GM04504 (cell line): ENCODE results near the gene TM9SF3.
"Not testable (repeated sequence)": the region's sequence is repeated elsewhere in the genome, so short reads cannot be mapped to it uniquely, and the experiment has no call there.

Source experiments
- DNase-seq: peaks from one replicate; pipeline ENCODE4 v3.0.0-alpha.2; 2012; ENCODE audit warnings: low read depth

Gene TM9SF3

DNA sequence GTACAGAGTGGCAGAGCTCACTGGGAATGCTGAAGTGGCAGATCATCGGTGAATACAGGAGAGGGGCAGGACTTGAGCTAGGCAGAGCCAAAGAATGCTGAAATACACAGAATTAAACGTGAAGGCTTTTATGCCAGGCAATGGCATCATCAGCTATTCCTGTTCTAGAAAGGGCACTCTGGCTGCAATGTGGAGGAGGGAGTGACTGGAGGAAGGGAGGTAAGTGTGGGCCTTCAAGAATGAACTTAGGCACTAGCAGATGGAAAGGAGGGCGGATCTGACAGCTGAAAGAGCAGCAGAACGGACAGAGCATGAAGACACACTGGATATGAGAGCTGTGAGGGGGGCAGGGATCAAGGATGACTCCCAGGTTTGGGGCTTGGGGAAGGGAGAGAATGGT, 12.0 kb upstream of the TM9SF3 start:
- DNase-seq: no peak

DNA sequence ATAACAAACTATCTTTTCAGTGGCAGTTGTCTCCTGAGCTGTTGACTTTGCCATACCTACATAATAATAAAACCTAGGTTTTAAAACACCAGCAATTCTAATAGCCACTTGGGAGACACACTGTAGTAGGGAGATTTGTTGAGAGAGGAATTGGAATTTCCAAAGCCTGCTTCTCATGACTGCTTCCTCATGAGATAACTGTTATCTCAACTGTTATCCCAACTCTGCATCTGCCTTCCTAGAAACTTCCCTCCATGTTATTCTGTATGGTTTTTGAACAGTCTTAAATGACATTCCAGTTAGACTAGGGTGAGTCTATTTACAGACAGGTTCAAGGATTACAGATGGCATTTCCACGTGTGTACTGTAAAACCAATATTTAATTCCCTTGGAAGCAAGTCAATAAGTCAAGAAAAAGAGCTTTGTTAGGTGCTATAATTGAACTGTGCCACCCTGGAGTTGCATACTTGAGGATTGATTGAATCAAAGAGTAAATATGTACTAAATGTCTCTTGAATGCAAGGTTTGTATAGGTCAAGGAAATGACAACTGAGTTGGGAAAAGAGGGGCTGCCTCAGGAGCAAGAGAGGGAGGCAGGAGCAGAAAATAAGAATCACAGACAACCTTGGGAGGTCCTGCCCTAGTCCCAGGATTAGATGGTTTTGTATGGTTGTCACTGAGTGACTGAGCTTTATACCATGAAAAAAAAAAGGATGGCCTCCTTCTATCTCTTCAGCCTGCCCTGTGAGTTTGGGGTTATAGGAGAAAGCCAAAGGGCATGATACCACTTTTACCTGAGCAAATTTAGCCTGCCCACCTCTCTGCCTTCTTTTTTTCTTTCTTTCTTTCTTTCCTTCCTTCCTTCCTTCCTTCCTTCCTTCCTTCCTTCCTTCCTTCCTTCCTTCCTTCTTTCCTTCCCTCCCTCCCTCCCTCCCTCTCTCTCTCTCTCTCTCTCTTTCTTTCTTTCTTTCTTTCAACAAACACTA, 9.9 kb upstream of the TM9SF3 start:
- DNase-seq: no peak

DNA sequence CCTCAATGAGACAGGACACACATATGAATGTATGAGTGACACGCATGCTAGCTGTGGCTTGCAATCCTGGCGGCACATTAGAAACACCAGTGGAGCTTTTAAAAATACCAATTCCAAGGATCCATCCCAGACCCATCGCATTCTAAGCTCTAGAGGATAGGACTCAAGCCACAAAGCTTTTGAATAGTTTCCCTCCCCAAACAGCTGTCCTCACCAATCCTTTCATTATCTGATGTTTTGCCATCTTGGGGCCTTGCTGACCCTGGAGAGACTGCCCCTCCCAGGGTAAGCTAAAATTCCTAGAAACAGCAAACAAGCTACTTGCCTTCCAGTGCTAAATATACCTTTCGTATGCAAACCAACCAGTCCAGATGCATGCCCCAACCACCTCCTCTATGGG, 8.9 kb upstream of the TM9SF3 start:
- DNase-seq: no peak

DNA sequence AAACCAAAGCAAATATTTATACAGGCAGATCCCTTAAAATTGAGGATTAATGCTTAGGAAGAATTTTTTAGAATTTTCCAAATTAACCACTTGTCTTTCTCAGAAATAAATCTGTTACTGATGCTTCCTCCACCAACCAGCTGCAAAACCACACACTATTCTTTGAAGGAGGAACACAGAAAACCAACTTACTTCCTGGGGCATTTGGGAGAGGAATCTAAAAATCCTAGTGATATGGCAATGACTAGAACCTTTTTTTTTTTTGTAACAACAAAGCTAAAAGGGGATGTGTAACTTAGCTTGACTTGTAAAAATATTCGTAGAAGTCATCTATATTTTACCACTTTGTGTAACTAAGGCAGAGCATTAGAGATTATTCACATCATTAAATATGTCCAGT, 5.1 kb upstream of the TM9SF3 start:
- no peak for DNase-seq

DNA sequence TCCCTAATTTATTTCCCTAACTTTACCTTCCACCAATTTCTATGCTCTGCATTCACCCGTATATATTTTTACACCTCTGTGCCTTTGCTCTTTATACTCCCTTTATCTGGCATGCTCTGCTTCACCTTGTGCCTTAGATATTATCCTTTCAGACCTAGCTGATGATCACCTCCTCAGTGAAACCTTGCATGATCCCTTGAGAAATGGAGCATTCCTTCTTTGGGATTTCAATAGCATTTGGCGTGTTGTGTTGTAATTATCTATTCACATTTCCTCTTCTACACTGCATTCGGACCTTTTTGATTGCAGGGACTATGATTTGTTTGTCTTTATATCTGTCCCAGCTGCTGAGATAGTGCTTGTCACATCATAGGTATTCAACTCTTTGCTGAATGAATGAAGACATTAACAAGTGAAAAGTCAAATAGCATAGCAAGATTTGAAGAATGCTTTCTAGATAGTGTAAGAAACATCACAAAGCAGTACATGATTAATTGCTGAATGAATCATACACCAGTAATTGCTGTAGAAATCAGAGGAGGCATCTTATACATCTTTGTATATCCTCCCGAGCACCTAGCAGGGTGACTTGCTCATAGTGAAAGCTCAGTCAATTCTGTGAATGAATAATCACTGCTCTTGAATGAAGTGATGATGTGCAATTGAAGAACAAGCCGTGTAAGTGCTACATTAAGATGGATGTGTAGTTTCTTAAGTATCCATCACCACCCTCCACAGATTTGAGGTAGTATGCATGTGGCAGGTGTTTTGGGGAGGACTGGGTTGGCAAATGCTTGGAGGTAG, 2.0 kb upstream of the TM9SF3 start:
- DNase-seq: no peak

DNA sequence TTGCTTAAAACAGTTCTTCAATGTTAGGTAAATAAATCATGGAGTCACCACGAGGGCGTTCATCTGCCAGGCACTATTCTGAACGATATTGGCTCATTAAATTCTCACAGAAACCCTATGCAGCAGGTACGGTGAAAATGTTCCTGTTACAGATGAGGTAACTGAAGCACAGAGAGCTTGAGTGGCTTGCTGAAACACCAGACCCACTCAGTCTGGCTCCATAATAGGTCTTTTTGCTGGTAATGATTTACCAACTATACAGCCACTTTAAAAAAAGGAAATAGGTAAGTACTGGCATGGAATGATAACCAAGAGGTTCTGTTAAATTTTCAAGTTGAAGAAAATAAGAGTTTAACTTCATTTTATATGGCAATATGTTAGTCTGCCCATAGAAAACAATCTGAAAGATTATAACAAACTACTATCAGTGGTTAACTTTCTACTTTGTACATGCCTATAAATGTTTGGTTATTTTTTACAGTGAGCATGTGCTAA, 1.3 kb upstream of the TM9SF3 start:
- DNase-seq: no peak

DNA sequence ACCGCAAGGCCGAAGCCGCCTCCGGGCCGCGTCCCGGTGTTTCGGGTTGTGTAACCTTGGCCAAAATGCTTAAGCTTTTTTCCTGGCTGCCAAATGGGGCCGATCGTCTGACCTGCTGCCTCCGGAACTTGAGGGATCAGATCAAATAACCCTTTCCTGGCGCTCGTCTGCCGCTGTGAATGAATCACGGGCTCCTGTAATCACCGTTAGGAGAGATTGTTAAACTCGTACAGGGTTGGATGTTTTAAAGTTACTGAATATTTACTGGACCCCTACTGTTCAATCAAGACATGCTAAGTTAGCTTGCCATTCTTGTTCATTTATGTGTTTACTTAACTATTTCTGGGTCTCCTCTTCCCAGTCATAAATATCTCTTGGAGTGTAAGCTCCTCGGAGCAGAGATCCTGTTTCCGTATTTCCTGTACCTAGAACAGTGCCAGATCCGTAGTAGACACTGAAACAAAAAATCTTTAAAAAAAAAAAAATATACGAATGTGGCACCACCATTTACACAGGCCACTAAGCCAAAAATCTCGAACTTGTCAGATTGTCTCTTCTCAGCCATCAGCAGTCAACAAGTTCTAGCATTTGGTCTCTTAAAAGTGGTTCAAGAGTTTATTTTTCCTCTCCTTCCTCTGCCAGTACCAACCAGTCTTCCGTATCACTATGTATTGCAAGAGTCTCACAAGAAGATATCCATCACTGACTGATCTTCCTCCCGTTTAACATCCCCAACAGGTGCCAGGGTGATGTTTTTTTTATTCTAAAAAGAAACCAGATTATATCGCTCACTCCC, 650 bp upstream of the TM9SF3 start:
- DNase-seq: peak; percentile 58

DNA sequence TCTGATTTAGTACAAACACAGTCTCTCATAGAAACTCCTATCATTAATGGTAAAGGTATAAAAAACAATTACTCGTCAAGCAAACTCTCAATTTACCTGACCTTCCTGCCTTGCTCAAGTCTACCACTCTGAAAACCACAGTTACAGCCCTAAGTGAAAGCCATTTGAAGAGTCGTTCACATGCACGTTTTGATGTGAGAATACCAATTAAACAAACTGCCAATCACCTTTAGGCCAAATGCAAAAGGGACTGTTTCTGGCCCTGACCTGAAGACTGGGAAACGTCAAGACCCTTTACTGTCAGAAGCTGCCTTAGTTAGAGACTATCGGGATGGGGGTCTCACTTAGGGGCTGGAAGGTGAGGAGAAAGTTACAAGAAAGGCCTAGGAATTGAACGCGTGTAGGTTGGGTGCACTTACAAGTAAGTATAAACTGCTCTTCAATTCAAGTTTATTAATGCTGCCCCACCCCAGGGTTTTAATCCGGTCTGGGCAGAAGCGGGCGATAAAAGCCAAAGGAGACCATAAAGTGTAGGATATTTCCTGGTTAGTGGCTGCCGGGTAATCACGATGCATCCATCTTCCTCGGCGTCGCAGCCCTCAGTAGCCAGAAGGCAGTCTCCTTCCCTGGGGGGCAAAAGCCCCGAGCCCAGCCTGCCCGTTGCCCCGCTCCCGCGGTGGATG, 935 bp downstream of the TM9SF3 start:
- no peak for DNase-seq

DNA sequence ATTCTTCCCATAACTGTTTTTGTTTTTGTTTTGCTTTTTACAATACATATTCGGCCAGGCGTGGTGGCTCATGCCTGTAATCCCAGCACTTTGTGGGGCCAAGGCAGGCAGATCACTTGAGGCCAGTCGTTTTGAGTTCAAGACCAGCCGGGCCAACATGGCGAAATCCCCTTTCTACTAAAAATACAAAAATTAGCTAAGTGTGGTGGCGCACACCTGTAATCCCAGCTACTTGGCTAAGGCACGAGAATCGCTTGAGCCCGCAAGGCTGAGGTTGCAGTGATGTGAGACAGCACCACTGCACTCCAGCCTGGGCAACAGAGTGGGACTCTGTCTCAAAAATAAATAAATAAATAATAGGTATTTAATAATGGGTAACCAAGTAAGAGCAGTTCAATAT, 2.3 kb downstream of the TM9SF3 start:
- no peak for DNase-seq

DNA sequence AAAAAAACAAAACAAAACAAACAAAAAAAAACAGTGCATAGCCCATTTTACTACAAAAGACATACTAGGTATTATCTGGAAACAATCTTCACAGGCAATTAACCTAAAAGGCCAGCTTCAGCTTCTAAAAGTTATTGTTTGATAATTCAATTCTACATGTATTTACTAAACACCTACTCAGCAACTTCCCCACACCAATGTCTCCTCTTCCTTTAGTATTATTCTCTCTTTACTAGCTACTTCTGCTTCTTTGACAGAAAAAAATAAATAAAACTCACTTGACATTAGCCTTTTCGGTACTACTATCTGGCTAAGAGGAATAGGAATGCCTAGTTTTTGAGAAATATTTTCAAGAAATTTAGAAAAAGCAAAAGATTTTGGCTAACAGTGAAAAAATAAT, 2.8 kb downstream of the TM9SF3 start:
- DNase-seq: no peak

DNA sequence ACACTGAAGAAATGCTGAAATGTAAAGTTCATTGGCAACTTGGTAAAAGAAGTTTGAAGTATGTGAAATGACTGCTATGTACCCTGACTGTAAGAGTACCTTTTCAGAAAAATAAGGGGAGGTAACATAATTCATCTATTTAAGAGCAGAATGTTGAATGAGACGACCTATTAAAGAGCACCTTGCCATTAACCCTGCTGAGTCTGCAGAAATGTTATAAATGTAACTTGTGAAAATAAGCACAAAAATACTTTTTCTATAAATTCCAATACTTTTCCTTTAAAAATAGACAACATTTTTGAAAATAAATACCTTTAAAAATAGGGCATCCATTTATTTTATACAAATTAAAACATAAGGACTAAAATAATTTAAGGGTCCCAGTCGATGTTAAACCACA, 7.7 kb downstream of the TM9SF3 start:
- DNase-seq: no peak

DNA sequence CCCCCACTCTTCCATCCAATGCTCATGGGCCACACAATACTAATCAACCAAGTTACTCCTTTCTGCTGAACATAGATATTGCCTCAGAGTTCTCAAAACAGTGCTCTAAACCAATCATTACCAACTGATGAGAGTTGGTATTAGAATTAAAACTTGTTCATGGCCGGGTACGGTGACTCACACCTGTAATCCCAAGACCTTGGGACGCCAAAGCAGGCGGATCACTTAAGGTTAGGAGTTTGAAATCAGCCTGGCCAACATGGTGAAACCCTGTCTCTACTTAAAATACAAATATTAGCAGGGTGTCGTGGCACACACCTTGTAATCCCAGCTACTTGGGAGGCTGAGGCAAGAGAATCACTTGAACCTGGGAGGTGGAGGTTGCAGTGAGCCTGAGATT, 8.2 kb downstream of the TM9SF3 start:
- no peak for DNase-seq

DNA sequence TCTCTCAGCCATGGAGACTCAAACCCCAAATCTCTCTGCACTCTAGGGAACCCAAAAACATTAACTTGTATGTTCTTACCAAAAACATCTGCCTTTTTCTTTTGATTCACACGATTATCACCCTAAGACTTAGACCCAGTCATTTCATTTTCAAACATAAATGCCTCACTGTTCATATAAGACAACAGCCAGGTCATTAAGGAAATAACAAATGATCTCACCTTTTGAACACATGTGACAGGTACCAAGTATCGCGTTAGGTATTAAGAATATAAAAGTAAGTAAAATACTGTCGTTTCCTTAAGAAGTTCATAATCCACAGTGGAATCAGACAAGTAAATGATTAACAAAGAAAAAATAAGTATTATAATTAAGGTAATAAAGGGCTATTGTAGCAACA, 8.8 kb downstream of the TM9SF3 start:
- DNase-seq: no peak

DNA sequence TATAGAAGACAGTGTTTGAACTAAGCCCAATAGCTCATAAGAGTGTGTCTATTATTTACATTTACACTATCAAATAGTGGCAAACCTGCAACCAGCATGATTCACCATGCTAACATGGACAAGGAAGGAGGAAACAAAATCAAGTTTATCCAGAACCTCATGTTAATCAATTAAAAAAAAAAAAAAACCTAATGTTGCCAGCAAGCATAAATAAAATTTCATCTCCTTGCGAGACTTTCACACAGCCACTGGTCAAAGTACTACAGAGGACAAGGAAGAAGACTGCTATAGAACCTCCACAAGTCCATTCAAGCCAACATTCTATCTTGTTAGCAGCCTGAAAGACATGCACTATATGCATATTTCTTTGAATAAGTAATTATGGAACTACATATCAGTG, 9.7 kb downstream of the TM9SF3 start:
- no peak for DNase-seq

DNA sequence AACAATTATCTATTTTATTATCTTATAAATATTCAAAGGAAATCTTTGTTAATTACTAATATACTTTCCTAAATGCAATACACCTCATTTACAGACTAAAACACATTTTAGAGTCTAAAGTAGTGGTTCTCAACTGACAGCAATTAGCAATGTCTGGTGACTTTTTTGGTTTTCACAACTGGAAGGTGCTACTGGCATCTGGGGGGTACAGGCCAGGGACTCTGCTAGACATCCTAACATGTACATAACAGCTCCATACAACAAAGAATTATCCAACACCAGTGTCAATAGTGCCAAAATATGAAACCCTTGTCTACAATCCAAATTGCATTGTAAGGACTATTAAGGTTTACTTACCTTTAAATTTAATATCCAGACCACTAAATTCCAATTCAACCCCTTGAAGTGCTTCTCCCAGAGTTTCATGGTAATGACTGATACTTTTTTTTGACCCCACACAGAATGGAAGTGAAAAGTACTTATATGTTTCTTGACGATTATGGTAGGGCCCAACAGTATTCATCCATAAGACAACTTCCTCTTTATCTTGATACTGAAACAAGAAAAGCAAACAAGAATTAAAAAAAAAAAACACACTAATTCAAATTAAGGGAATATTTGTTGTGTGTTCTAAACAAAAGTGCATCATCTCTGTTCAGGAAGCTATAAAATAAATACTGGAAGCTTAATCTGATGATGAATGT, 10.4 kb downstream of the TM9SF3 start:
- no peak for DNase-seq

DNA sequence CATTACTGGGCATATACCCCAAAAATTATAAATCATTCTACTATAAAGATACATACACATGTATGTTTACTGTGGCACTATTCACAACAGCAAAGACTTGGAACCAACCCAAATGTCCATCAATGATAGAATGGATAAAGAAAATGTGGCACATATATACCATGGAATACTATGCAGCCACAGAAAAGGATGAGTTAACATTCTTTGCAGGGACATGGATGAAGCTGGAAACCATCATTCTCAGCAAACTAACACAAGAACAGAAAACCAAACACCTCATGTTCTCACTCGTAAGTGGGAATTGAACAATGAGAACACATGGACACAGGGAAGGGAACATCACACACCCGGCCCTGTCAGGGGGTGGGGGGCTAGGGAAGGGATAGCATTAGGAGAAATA, 12.2 kb downstream of the TM9SF3 start:
- DNase-seq: not testable (repeated sequence)

DNA sequence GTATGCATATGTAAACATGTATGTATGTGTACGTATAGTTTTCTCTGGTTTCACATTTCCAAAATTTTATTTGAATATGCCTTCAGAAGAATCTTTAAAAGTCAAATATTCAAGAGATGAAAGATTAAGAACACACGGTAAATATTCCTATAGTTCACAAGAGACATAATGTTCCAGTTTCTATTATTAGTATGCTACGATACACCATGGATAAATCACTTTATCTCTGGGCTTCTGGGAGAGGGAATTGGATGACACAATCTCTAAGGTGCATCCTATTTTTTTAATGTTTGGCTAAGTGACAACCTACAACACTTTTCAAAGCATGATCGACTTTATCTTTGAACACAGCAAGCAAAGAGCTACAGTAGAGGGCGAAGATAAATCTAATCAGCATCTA, 13.8 kb downstream of the TM9SF3 start:
- no peak for DNase-seq

DNA sequence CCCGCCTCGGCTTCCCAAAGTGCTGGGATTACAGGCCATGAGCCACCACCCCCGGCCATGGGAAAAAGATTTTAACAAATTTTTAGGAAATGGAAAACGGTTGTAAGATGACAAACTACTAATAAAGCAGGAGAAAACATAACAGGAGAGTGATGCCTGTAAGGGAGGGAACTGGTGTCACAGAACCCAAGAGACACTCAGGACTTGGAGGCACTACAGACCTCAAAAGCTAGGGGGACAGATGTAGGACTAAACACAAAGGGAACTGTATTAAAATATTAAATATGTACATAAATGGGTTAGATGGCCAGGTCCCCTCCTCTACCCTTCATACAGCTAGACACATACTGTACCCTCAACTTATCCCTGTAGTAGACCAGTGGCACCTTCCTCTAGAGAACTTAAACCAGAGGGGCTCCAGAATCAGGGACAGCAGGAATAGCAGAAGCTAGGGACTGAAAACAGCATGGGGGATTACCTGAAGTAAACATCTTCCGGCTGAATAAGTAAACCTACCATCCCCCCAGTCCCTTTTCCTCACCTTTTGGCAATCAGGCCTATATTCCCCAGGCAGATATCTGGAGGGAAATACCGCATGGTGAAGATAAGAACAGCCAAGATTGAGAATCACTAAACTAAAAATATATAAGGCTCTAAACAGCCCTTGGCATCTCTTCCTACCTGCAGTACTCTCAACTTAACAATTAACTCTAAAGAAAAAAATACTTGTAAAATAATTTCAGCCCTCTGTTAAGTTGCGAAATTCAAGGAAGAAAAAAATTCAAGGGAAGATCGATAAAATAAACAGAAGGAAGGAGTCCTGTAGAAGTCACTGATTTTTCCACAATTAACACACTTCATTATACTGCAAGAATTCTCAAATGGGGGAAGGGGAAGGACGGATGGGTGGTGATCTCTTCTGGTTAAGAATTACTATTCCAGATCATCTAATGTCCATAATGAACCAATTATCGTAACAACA, 15.5 kb downstream of the TM9SF3 start:
- DNase-seq: no peak

DNA sequence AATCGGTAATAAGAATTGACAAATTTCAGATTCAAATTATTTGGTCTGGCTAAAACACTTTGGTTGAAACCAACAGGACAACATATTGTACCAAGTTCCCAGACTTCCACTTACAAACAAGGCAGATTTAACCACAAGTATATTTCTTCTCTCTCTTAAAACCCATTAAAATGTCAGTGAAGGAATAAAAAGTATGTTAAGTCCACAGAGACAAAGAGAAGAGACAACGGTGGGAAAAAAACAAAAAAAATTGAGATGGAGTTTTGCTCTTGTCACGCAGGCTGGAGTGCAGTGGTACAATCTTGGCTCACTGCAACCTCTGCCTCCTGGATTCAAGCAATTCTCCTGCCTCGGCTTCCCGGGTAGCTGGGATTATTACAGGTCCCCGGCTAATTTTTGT, 16.3 kb downstream of the TM9SF3 start:
- DNase-seq: no peak

DNA sequence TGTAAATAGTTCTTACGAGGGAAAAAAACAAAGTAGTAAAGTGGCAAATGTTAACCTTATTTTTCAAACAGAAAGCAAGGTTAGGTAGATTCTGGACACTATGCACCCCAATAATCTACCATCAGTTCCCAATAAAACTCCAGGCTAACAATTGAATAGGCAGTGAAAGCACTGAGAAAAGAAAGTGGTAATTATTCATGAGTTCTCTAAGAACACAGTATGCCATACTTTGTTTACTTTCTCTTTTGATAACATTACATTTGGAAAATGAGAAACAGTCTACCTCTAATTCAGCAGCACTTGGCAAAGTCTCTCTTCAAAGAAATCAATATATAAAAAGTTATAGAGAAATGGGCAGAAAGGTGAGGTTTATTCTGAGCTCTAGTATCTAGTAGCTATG, 18.4 kb downstream of the TM9SF3 start:
- DNase-seq: no peak
